Activated T-cell treated with anti-CD3 and anti-CD28 coated beads for 1 hour (primary cell): ENCODE measurements around the gene SPTLC3.

Experiments used
- DNase-seq: peaks from one replicate; pipeline ENCODE4 v3.0.0-alpha.2; 2020; ENCODE audit warnings: low read depth

SPTLC3 gene

DNA sequence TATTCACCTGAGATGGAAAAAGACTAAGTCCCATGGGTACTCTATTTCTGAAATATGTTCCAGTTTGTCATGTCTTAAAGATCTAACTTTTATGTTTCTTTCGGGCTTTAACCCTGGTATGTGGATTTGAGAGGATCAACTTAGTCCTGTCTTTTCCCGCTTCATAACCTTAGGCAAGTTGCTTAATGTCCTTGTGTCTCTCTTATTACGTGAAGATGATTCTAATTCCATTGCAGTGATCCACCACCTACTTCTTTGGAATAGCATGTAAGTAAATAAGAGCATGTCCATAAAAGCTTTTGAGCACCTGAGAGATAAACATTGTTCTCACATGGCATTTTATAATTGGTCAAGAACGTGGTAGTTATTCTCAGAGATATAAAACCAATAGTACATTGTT lies 23.0 kb downstream of the SPTLC3 start:
- no peak for DNase-seq

DNA sequence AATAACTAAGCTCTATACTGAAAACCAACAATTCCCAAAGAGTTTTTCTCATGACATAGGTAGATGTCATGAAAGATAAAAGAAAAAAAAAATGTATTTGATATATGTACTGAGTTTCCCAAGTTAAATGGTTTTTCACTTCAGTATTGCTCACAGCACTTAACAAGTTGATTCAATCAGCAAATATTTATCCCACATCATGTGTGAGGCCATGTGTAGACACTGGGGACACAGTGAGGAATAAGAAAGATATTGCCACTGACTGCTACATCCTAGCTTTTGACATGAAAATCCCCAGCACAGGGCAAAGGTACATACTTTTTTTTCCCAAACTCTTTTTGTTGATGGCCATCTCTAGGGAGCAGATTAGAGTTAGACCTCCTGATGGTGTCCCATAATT lies 25.3 kb downstream of the SPTLC3 start:
- no peak for DNase-seq

DNA sequence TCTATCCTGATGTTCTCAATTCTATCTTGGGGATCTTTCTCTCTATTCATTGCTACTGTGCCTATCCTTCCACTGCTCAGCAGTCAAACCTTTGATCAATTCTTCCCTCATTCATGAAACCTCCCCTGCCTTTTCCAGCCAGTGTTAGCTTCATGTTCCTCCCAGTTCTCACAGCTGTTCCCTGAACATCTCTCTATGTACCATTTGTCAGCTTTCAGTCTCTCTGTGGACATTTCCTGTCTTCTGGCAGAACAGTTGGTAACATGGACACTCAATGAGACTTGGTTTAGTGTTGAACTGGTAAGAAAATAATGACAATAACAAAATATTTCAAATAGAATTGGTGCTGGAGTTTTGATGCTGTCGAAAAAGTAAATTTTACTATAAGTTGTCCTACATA lies 26.2 kb downstream of the SPTLC3 start:
- DNase-seq: no peak

DNA sequence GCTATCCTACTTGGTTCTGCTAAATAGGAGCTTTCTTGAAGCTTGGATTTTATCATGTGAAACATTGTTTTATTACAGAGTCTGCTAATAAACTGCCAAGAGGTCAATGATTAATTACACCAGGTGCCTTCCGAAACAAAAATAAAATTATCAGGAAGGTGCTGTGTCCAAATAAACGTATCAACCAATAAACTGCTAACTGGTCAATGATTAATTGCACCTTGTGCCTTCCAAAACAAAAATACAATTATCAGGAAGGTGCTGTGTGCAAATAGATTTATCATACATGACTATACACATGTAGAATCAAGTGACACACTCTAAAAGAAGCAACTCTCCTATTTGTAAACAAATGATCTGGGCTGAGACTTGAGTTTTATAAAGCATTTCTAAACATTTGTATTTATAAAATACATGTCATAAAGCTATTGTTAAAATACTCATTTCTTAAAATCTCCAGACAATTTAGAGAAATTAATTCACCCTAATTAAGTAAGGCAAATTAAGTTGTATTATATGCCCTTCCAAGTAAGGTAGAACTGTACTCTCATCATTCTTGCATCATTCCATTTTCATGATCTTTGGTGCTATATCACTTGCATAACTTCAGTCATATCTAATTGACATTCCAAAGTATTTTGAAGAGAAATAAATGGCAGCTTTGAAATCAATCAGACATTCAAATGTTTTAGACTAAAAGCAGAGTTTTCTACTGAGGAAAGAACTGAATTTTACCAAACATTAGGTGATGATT lies 26.8 kb downstream of the SPTLC3 start:
- DNase-seq: no peak

DNA sequence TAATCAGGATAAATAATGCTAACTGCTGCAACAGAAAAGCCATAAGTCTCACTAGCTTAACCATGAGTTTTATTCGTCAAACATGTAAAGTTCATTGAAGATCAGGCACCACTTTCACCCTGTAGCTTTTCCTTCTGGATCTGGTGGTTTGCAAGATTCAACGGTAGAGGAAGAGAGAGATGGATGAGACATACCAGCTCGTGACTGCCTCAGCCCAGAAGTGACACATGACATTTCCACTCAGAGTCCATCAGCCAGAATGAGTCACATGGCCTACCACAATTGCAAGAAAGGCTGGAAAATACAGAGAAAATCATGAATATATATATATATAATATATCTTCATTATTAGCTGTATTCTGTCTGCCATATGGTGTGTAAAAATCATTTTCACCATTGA lies 29.0 kb downstream of the SPTLC3 start:
- no peak for DNase-seq

DNA sequence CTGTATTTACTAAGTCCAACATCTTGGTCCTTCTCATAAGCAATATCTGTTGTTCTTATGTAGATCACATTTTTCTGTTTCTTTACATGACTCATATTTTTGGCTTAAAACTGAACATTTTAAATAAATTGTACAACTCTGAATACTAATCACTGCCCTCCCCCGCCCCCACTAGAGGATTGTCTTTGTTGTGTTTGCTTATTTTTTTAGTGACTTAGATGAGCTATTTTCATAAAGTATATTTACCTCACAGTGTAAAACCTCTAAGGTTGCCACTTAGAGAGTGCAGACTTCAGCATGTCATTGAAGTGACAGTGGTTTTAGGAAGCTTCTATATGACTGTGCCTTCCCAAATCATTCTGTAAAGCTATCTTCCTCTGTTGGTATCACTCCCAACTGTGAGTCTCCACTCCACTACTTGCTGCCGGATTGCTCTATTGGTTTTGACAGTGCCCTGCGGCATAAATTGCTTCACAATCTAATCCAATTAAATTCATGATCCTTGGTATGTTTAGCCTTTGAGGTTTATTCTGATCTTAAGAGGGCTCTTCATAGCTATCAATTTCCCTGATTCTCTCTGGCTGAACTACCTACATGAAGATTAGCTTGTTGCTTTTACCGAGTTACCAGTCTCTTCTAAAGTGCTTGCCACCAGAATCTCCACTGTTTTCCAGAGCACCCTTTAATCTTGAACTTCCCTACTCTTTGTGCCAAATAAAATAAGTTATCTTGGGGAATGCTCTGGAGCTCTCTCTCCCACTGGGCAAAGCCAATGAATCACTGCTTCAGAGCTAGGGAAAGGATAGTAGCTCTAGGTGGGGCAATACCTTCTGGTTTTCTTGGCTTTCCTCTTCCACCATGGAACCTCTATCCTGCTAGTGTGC lies 33.0 kb downstream of the SPTLC3 start:
- no peak for DNase-seq

DNA sequence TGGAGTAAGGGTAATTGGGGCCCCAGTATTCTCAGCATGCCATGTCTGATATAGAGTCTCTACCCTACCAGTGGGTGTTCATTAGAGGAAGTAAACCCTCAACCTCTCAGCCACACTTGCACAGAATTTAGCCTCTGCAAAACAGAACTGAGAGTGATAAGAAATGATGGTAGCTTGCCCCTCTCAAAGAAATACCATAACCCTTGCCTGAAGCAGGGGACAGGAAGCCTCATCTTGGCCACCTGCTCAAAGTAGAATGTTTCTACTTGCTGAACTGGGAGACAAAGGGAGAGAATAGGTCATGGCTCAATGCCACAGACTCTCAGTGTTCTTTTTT lies 33.7 kb downstream of the SPTLC3 start:
- DNase-seq: no peak

DNA sequence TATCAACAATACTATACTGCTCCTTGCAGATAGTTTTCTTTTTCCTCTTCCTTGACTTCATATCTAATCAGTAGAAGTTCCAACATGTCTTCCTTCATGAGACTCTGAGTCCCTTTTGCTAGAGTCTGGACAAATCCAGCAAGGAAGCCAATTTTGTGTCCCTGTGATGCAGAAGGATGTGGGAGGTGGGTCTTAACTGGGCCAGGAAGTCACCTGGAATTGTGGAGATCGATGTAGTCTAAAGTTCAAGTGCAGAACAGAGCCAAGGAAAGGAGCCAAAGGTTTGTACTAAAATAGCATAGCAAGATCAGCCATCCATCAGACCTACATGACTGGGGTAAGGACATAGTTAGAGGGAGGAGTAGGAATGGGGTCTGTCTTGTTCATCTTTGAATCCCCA lies 37.6 kb downstream of the SPTLC3 start:
- DNase-seq: no peak

DNA sequence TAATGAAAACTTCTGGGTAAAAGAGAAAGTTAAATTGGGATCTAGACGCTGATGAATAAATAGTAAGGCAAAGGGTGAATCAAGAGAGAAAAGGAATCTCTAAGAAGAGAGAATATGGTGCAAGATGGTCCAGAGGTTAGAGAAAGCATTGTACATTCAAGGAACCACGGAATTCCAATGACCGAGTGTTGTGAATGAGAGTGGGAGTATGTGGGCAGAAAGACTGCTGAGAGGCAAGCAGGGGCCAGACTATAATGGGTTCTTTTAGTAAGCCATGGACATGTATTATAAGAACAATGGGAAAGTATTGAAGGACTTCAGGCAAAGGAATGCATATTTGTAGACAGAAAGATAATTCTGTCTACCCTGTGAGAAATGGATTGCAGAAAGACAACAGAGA lies 45.2 kb downstream of the SPTLC3 start:
- DNase-seq: no peak

DNA sequence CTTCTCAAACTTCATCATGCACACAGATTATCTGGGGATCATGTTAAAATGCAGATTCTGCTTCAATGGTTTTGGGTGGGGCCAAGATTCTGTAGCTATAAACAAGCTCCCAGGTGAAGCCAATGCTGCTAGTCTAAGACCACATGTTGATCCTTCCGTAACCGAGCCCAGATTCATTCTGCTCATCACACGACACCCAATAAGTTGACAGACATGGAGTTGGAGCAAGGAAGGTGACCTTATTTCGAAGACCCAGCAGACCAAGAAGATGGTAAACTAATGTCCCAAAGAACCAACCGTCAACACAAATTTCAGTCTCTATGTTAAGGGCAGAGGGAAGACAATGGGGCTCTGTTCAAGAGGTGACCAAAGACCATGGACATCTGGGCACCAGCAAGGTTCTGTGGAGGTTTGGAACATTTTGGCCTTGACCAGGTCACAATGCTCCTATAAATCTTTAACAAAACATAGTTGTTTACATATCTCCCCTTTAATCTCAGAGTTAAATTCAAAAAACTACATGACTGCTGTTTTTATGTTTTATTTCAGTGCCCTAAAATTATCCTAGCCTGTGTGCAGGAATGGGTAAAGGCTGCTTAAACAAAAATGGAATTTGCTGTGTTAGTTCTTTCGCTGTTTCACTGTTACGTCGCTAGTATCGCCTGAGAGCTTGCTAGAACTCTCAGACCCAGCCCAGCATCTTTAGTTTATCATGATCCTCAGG lies 50.1 kb downstream of the SPTLC3 start:
- DNase-seq: no peak

DNA sequence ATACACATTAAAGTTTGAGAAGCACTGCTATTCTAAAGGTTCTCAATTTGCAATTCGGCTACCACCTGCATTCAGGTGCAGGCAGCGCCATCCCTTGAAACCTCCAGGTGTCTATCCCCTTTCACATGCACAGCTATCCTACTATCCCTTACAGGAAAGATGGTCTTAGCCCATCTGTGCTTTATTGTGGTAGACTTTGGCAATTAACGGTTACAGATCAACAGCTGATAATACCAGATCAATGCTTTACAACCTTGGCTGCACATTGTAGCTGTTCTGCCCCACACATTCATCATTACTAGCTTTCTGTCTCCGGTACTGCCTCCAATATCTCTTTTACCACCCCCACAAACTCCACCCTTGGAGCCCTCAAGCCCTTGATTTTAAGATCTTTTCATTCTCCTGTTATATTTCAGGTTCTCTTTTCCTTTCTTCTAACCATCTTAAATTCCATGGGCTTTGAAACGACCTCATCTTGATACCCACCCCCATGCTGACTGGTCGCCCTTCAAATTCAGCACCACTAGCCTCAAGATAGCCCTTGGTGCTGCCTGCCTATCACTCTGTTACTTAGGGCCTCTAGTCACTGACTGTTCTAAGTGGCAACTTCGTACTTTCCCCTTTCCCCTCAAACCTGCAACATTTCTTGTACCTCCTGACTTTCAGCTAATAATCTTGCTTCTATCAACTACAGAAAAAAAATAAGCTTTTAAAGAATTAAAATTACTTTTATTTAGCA lies 50.8 kb downstream of the SPTLC3 start:
- DNase-seq: no peak

DNA sequence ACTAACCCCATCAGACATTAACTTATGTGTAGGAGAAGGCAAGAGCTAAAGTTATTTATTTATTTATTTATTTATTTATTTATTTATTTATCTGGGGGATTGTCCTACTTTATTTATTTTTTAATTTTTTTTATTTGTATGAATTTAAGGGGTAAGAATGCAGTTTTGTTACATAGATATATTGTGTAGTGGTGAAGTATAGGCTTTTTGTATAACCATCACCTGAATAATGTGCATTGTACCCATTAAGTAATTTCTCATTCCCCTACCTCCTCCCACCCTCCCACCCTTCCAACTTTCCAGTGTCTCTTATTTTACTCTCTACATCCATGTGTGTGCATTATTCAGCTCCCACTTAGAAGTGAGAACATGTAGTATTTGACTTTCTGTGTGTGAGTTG lies 51.6 kb downstream of the SPTLC3 start:
- no peak for DNase-seq

DNA sequence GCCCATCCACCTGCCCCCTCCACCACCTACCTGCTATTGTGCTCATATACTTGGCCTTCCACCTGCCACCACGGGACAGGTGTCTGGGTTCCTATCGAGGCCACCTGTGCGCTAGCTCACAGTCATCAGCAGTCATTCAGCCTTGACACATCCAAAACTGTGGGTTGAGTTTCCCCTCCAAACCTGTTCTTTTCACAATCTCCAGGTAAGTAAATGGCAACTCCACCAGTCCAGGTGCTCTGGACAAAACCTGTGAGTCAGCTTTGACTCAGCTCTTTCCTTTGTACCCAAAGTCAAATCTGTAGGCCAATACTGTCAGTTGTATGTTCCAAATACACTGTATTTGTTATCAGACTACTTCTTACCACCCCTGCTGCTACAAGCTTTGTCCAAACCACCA lies 52.6 kb downstream of the SPTLC3 start:
- no peak for DNase-seq

DNA sequence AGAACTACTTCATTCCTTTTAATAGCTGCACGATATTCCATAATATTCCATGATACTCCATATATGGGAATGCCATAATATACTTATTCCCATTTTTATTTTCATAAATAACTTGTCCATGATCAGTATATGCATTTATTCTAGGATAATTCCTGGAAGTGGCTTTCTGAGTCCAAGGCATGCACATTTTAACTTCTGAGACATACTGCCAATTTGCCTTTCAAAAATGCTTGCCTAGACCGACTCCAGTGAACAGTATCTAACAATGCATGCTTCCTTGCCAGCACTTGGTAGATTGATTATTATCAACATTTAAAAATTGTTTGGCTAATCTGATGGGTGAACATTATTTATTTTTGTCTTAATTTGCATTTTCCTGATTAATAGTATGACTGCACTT lies 54.0 kb downstream of the SPTLC3 start:
- DNase-seq: no peak

DNA sequence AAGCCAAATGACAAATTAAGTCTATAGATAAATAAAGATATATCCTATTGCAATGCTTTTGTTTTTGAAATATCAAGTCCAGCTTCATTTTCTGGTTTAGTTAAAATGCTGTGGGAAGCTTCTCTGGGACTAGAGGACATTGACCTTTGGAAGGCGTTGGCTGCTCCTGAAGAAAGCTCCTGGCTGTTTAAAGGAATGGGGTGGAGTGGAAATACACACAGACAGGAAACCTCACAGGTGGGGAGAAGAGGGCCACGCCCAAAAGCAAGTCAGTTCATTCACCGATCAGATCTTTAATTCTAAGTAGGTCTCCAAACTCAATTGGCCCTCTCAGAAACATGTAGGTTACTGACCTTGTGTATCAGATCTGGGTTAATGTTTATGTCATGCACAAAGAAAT lies 59.6 kb downstream of the SPTLC3 start:
- no peak for DNase-seq

DNA sequence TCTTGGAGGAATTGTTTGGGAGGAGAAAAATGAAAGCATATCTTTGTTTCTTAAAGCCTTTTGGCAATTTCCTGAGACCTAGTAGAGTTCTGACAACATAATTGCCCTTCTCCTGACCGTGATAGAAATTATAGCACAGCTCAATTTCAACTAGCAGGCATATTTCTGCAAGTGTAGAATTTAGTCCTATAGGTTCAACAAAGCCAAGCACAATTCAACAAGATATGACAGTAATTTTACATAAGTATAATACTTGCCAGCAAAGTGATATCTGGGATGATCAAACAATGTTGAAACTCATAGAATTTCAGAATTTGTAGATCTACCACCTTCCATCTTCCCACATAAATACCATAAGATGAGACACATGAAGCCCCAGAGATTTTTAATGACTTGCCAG lies 73.1 kb downstream of the SPTLC3 start:
- no peak for DNase-seq

DNA sequence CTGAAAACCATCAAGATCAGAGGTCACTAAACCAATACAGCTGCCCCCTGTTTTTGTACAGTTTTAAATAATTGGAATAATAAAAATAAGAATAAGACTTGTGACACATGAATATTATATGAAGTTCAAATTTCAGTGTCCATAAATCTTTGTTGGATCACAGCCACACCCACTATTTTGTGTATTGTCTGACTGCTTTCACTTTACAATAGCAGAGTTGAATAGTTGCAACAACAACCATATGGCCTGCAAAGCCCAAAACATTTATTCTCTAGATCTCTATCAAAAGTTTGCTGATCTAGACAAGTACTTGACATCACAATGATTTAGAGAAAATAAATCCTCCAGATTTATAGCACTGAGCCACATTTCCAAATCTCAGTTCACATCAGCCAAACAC lies 73.6 kb downstream of the SPTLC3 start:
- DNase-seq: no peak

DNA sequence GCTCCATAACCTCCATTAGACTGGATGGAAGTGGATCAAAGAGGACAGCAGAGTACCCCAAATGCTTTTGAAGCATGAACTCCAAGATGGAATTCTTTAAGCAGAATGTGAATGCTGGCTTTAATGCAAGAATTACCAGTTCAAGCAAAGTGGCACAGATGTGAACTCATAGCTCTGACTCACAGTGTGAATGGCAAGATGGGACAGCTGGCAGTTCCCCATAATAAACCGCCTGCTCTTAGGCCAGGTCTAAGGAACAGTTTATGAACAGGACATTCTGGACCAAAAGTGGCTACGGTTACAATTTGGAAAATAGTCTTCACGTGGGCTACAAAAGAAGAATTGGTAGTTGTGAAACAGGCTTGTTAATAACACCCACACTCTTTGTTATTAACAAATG lies 76.5 kb downstream of the SPTLC3 start:
- DNase-seq: no peak

DNA sequence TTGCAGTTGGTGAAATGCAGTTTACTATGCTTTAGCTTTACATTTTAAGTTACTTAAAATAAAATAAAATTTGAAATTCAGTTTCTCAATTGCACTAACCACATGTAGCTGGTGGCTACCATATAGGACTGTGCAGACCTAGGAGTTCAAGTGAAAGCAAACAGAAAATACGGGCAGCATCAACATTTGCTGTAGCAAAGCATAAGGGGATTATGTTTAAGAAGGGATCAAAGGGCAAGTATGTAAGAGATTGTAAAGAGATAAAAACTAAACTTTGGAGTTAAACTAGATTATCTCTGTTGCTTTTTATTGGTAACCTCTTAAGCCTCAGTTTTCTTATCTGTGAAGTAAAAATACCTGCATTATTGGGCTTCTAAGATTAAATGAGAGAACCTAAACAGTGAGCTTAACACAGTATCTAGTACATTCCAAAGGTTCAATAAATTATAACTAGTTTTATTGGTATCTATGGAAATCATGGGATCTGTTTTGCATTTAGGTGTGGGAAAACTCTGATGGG lies 81.2 kb downstream of the SPTLC3 start:
- DNase-seq: no peak

DNA sequence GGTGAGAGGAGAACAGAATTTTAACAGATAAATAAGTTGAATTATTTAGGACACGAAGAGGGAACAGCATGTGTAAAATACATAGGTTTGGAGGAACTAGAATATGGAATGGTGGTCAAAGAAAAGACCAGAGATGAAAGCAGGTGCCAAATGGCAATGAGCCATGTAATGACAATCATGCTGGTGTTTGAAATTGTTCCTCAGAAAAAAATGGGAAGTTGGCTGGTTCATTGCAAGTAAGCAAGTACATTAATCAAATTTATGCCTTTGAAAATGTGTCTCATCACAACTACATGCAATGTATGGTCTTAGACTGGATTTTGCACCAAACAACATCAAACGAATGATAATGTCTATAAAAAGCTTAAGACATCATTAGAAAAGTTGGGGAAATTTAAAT lies 83.3 kb downstream of the SPTLC3 start:
- DNase-seq: no peak

DNA sequence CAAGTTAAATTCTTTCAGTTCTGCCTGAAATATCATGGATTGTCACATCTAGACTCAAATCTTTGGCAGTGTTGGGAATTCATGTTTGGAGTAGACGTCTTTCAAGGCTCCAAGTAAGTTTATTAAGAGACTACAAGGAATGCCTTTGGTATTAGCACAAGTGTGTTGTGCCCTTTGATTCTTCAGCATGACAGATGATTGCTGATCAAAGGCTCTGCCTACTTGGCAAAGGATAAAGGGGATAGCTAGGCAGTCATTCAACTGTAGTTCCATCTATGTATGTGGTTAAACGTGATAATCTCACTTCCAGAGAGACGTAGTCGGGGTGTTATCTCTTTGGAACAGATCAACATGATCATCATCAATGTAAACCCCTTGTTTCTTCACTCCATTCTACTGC lies 86.2 kb downstream of the SPTLC3 start:
- DNase-seq: no peak

DNA sequence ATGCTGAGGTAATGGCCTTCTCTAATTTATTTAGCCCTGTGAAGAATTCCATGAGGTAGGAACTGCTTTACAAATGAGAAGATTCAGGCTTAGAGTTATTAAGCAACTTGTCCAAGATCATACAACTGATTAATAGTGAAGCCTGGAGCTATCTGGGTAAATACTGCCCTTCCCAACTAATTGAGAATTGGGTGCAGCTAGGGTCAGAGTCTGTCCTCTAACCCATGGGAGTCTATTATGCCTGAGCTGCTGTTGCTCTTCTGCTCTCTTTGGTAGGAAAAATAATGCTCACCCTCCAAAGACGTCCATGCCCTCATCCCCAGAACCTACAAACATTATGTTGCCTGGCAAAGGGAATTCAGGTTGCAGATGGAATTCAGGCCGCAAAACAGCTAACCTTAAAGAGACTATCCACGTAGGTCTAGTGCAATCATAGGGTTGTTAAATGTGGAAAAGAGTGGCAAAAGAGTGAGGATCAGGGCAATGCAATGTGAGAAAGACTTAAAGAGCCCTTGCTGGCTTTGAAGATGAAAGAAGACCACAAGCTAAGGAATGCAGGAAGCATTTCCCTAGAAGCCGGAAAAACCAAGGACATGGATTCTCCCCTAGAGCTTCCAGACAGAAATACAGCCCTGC lies 90.1 kb downstream of the SPTLC3 start:
- DNase-seq: no peak
